H1 (cell line): Measurements from ENCODE around the gene CHMP1B. TPM values are rescaled to one million over a fixed set of nuclear protein-coding genes. Genes with fewer than 3 reads are reported as not detected.

Experiments
- CHD2 ChIP-seq: IDR thresholded peaks from 2 replicates; pipeline ENCODE4 v1.6.1; 2012; ENCODE audit warnings: low read length, improper control_type of control experiment
- polyA plus RNA-seq, 7 experiments: library from polyadenylated mRNA; depleted of rRNA in 3 of 7; stranded (reverse) in 5 of 7; unstranded in 2 of 7; fragments of >200 nt in 5 of 7; fragments of 200-250 nt in 2 of 7; gene quantifications; 1 replicate in 5 of 7; 2 replicates in 1 of 7; 4 replicates in 1 of 7; pipeline versions ENCODE4 v1.2.1 to v1.2.3, GENCODE V29; 2011 to 2013; ENCODE audit warnings: missing spikeins in 2 of 7, mixed read lengths in 2 of 7
- total RNA-seq: library from RNA; stranded (reverse); fragmentation: NEBNext Ultra II Directional; extraction: Animal tissue kit (Norgen Biotek cat#: 25700); gene quantifications from 2 replicates; pipeline ENCODE4 v1.2.1, GENCODE V29; 2021
- TF ChIP-seq, protein P1 (sequence below): IDR thresholded peaks from 2 replicates; pipeline ENCODE4 v1.6.1; 2012; ENCODE audit warnings: low read length, inconsistent platforms

CHMP1B gene
- total and polyA plus RNA-seq, 2 of the 8 experiments (the other 6 are each of a cell fraction or from before 2014, with no cell fraction given), result 30.5 to 43.2 TPM

- TF ChIP-seq, protein P1, sequence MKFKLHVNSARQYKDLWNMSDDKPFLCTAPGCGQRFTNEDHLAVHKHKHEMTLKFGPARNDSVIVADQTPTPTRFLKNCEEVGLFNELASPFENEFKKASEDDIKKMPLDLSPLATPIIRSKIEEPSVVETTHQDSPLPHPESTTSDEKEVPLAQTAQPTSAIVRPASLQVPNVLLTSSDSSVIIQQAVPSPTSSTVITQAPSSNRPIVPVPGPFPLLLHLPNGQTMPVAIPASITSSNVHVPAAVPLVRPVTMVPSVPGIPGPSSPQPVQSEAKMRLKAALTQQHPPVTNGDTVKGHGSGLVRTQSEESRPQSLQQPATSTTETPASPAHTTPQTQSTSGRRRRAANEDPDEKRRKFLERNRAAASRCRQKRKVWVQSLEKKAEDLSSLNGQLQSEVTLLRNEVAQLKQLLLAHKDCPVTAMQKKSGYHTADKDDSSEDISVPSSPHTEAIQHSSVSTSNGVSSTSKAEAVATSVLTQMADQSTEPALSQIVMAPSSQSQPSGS, result no peak
- no peak for TF ChIP-seq CHD2
These were observed 40.2 kb upstream of the CHMP1B start (continued) for GRCh38 chr18:11811009-11811408.
